KOPT-K1 (cell line): Measurements from ENCODE around the gene EFNA5.
"Not testable (repeated sequence)": the region's sequence is repeated elsewhere in the genome, so short reads cannot be mapped to it uniquely, and the experiment has no call there.

Experiments used
- H3K27ac ChIP-seq: fragments of 200-600 bp; sonication (generic); 2 replicates; pipeline ENCODE4 v1.5.1; 2016; ENCODE audit warnings: antibody characterized with exemption, mild to moderate bottlenecking, low read depth, low read length; ENCODE audit not compliant: poor library complexity, severe bottlenecking
- H3K36me3 ChIP-seq: fragments of 200-600 bp; sonication (generic); 2 replicates; pipeline ENCODE4 v1.5.1; 2017; ENCODE audit warnings: antibody characterized with exemption, mild to moderate bottlenecking, low read length, moderate library complexity; ENCODE audit not compliant: insufficient read depth
- H3K9me3 ChIP-seq: fragments of 200-600 bp; sonication (generic); 2 replicates; pipeline ENCODE4 v1.5.1; 2017; ENCODE audit warnings: antibody characterized with exemption, low read length, mild to moderate bottlenecking; ENCODE audit not compliant: insufficient read depth, poor library complexity, severe bottlenecking

The EFNA5 gene

DNA sequence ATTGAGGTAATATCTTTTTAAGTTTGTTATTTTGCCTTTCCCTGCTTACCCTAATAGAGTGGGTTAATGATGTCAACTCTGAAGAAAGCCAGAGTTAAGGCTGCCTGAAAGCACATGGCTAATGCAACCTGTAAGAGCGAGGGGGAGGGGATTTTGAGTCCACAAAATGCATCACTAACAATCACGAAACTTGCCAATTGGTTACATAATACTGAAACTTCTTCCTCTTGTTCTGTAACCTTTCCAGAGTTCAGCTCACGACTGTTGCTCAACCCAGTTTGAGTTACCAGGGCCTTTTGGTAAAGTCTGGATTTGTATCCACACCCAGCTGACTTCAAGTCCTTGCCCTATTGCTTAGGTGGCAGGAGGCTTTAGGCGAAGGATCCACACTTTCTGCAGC is 308.8 kb downstream of the EFNA5 start:
- Histone ChIP-seq H3K9me3 (no peaks in the 10 kb centered on the region), H3K27ac (no peak overlapping the region), H3K36me3 (no peaks in the 10 kb centered on the region)

DNA sequence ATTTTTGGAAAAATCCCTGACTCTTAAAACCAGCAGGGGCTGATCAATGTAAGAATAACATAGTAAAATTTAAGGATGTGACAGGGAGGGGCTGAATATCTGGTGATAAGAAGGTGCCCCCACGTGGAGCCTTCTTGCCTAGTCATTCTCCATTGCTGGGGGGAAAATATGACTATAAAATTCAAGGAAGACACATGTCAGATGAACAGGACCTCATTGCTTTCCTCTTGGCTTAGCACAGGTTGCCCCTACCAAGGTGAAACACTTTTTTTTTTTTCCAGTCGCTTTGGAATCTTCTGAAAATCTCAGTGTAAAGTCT is 310.9 kb downstream of the EFNA5 start:
- Histone ChIP-seq H3K9me3 (no peaks in the 10 kb centered on the region), H3K36me3 (no peaks in the 10 kb centered on the region), H3K27ac (no peak overlapping the region)

DNA sequence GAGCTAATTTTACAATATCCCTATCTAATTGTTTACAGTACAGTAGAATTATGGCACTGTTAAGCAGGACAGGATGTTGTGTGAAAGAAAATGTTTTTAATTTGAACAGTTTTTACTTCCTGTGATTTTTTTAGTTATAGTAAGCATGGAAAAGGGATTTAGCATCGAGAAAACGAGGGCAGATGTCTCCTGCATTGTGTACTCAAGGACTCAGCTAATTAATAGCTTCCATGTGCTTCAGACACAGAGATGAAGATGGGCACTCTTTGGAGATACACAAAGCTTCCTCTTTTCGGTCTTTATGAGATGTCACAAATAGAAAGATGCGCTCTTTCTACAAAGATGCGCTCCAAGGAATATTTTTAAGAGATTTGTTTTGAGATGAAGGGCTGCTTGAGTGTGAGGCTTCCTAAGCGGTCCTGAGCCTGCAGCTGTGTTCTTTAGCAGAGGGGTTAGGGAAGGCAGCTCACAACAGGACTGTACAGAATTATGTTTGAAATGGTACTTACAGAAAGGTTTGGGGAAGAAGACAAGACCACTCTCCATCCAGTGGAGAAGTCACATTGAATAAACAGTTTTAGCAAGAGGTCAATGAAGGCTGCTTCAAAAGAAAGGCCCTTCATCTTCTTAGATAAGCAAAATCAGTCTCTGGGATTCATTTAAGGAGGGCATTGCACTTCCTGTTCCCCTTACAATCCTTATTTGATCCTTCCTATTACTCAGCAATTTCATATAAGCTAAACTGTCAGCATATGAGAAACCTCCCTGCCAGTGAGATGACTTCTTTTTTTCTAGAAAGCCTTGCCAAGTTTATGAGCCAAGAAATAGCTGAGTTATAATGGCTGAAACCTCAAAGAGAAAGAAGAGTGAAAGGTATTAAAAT is 311.5 kb downstream of the EFNA5 start:
- H3K36me3 ChIP-seq = no peaks in the 10 kb centered on the region
- H3K9me3 ChIP-seq = no peaks in the 10 kb centered on the region
- no peak overlapping the region for H3K27ac ChIP-seq

DNA sequence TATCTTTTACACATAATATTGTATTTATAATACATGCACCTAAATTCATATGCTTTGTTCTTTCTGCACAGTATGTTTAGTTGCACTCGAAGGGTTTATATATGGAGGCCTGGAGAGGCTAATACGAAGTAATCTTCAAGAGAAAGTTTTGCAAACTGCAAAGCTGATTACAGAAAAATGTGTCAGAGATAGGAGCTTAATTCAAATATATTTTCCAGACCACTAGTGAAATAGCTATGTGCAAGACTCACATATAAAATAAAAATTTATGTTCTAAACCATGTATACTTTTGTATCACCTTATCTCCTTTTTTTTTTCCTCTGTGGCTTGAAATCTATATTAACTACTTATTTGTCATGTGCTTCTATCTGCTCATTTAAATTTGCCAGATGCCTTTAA is 313.8 kb downstream of the EFNA5 start:
- Histone ChIP-seq H3K27ac (no peak overlapping the region), H3K9me3 (no peaks in the 10 kb centered on the region), H3K36me3 (no peaks in the 10 kb centered on the region)

DNA sequence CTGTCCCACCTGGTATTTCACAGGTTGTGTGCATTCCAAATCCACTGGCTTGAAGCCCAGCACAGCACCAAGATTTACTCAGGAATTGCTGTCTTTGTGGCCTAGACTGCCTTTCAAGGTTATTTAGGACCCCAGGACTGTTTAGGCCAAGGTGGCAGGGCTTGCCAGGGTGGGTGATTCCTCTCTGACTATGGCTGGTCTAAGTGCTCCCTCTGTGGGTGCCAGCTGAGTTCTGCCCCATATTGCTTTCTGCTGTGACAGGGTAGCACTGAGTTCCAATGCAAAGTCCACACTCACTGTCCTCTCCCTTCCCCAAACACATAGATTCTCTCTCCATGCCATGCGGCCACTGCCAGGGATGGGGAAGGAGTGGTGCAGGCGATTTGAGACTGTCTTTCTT is 318.2 kb downstream of the EFNA5 start:
- no peaks in the 10 kb centered on the region for H3K9me3 ChIP-seq
- H3K36me3 ChIP-seq = no peaks in the 10 kb centered on the region
- no peak overlapping the region for H3K27ac ChIP-seq

DNA sequence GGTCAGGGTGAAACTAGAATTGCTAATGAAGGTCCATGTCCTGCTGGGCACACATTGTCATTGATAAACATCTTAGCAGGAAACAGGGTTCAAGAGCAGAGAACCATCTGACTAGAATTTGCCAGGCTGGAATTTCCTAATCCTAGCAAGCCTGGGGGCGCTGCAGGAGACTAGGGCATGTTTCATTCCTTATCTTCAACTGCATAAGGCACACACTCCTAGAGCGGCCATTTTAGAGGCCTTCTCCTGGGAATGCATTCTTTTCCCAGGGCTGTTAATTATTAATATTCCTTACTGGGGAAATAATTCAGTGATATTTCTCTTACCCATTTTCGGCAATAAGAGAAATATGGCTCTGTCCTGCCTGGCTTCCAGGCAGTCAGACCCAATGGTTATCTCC is 324.2 kb downstream of the EFNA5 start:
- H3K9me3 ChIP-seq = peaks cover 22% of the 10 kb centered on the region
- H3K27ac ChIP-seq, H3K36me3 ChIP-seq: not testable (repeated sequence)

DNA sequence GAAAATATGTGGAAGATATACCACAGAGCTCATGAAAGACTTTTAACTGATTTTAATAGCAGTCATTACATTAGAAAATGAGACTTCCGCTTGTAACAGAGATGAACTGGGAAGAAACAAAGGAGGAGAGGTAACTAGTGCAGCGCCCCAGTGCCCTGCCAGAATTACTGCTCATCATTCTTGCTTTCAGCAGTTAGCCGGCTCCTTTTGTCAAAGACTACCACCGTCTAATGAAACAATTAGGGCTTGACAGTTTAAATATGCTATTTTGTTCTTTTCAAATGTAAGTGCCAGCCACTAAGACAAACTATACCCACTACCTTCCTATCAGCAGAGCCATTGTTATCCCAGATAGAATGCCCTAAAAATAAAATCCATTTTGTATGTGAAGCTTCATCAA is 328.4 kb downstream of the EFNA5 start:
- H3K9me3 ChIP-seq = peaks cover 22% of the 10 kb centered on the region
- H3K36me3 ChIP-seq = no peaks in the 10 kb centered on the region
- no peak overlapping the region for H3K27ac ChIP-seq

DNA sequence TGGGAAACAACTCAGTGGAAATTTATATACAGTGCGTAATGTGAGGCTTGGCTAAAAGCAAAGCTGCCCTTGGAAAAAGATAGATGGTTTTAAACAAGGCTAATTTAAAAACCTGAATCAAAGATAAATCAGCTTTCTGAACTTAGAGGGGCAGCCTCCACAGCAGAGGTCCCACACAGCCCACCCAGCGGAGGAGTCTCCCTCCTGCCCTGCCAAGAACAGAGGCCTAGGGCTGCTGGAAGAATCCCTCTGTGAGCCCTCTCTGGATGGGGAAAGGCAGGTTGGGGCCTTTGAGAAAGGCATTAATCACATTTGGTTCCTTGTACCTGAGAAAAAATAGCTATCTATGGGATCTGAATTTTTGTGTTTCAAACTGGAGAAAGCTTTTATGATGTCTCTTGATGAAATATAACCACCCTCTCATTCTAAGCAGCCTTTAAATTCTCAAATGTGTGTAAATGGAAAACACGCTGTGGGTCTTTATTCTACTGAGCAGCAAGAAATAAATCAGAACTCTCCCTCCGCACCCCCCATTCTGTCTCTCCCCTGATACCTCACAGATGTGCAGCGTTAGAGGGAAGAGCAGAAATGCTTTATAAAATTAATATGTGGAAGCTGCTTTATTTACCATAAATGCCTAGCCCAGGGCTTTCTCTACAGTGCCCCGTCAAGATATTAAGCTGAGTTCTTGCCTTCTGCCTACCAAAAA is 329.2 kb downstream of the EFNA5 start:
- Histone ChIP-seq H3K36me3 (no peaks in the 10 kb centered on the region), H3K27ac (no peak overlapping the region), H3K9me3 (peaks cover 19% of the 10 kb centered on the region)

DNA sequence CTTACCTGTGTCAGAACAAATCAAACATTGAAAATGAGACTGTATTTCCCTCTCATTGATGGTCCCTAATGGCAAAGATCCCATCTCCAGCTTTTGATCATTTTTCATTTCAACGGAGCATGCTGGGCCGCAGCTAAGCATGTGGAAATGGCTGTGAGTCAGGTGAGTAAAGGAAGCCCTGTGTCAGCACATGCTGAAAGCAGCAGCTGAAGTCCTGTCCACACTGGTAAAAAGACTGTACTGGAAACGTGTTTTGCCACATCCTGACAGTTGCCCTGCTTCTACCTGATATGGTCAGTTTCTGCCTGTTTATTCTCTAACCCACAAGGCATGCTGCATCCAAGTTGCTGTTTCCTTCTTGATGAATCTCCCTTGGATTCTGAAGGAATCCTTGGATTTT is 330.1 kb downstream of the EFNA5 start:
- Histone ChIP-seq H3K9me3 (peaks cover 10% of the 10 kb centered on the region), H3K27ac (no peak overlapping the region), H3K36me3 (no peaks in the 10 kb centered on the region)

DNA sequence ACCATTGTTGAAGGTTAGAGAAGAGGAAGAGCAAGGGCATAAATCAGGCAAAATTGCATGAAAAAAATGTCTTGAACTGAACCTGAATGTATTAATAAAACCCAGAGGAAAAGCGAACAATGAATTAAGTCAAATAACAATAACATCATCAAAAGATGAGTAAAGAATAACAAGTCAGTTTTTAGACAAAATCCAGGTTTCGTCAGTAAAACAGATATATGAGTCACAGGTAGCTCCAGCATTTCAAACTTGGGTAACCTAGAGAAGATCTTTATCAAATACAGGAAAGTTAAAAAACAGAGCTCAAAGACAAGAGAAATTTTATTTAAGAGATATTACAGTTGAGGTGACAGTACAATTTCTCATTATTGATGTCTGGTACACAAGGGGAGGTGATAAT is 332.4 kb downstream of the EFNA5 start:
- Histone ChIP-seq H3K36me3 (no peaks in the 10 kb centered on the region), H3K27ac (no peak overlapping the region), H3K9me3 (no peaks in the 10 kb centered on the region)

DNA sequence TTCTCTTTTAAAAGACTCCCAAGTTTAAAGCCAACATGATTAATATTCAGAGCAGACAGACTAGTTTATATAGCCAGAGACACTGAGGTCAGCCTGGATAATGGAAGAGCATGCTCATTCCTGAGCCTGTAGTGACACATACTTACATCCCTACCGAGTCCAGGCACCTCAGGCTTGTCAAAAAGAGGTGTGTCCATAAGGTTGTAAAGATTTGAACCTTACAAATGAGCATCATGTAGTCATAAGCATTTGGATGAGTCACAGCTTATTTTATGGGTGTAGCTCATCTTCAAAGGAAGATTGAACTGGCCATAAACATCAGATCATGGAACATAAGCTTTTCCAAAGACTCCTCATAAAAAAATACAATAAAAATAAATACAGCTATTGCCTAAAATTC is 333.5 kb downstream of the EFNA5 start:
- H3K9me3 ChIP-seq = no peaks in the 10 kb centered on the region
- no peak overlapping the region for H3K27ac ChIP-seq
- no peaks in the 10 kb centered on the region for H3K36me3 ChIP-seq

DNA sequence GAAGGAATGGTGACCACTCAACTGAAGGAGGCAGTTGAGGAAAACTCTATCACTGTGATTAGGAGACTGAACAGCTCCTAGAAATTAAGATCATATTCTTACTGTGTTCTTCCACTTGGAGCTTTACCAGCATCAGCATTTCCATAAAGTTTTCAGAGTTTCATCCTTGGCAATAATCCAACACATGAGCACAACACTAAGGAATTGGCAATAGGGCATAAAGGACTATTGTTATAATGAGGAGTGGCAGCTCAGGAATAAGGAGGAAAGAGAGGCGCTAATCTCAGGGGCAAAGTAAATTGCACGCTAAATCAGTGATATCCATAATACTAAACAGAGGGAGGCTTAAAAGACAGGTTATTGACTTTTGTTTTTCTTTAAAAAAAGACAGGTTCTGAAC is 338.9 kb downstream of the EFNA5 start:
- H3K9me3 ChIP-seq = no peaks in the 10 kb centered on the region
- H3K36me3 ChIP-seq = no peaks in the 10 kb centered on the region
- H3K27ac ChIP-seq = no peak overlapping the region

DNA sequence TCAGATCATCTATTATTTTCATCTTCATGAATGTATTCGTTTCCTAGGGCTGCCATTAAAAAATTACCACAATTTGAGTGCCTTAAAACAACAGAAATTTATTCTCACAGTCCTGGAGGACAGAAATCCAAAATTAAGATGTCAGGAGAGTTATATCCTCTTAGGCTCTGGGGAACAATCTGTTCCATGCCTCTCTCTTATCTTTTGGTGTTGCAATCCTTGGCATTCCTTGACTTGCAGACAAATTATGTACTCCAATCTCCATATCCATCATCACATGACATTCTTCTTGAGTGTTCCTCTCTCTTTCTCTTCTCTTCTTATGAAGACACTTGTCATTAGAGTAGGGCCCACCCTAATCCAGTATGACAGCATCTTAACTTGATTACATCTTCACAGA is 339.4 kb downstream of the EFNA5 start:
- no peaks in the 10 kb centered on the region for H3K36me3 ChIP-seq

DNA sequence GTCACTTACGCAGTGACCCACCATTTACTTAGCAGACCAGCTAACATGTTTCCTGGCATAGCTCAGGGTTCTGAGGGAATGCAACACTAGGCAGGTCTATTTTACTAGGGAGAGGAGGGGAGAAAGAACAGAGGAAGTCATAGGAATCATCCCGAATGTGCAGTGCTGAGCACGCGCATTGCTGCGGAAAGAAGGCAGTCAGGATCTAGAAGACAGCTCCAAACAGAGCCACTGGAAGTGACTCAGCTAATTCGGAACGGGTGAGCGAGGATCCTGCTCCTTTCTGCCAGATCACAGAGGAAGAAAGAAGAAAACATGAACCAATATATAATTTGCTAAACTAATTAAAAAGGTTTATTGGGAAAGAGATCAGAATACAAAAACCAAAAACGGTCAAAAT is 339.8 kb downstream of the EFNA5 start:
- no peaks in the 10 kb centered on the region for H3K9me3 ChIP-seq
- no peaks in the 10 kb centered on the region for H3K36me3 ChIP-seq
- H3K27ac ChIP-seq = no peak overlapping the region

More for the DNA sequence above, 339.4 kb downstream of the EFNA5 start:
- no peak overlapping the region for H3K27ac ChIP-seq
- no peaks in the 10 kb centered on the region for H3K9me3 ChIP-seq

DNA sequence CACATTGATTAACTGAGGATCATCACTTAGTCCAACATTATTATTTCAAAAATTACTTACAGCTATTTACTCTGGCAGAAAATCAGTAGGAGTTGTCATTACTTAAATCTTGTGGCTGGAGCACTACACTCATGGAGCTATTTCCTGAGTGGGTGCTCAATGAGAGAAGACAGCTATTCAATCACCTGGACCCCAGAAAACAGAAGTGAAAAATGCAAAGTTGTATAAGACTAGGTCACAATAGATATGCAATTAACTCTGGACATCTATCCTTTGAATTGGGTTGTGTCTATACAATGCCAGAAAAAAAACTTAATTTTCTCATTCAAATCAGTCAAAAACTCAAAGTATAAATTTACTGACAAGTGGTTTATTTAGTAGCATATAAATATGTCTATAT is 340.9 kb downstream of the EFNA5 start:
- H3K9me3 ChIP-seq = no peaks in the 10 kb centered on the region
- H3K36me3 ChIP-seq = no peaks in the 10 kb centered on the region
- no peak overlapping the region for H3K27ac ChIP-seq
